HG02623 (cell line): Measurements from ENCODE around the gene PBXIP1.
"Not testable (repeated sequence)": the region's sequence is repeated elsewhere in the genome, so short reads cannot be mapped to it uniquely, and the experiment has no call there.

Experiments
- ATAC-seq: cut with Tn5 transposase; IDR thresholded peaks from one replicate; pipeline ENCODE4 v1.9.1; 2021; ENCODE audit warnings: moderate library complexity; ENCODE audit not compliant: unreplicated experiment

PBXIP1 gene

DNA sequence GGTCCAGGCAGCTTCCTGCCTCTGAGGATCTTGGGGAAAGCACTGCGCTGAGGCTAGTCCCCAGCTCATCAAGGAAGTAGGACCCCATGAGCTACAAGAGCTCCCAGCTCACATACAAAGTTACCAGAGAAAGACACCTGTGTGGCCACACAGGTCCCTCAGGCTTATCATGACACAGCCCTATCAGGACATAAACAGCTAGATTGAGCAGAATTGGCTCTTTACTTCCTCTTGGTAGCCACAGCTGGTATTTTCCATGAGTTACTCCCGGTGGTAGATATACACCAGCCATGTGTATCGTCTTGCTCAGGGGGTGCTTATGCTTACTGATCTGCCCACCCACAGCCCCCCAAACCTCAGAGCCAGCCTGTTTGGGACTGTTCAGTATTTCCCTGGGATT is 38.7 kb upstream of the PBXIP1 start:
- ATAC-seq = no peak

GRCh38 chr1:154994269-154994587 is 38.3 kb upstream of the PBXIP1 start:
- no peak for ATAC-seq

- no peak for ATAC-seq
Measured at GRCh38 chr1:154993572-154994268, 37.8 kb upstream of the PBXIP1 start, which contains the start of gene LENEP. TSS of gene LENEP (plus strand) at chr1:154993586. CDS start at chr1:154993608, 22 bp downstream.

GRCh38 chr1:154992721-154993571 is 37.0 kb upstream of the PBXIP1 start:
- no peak for ATAC-seq

DNA sequence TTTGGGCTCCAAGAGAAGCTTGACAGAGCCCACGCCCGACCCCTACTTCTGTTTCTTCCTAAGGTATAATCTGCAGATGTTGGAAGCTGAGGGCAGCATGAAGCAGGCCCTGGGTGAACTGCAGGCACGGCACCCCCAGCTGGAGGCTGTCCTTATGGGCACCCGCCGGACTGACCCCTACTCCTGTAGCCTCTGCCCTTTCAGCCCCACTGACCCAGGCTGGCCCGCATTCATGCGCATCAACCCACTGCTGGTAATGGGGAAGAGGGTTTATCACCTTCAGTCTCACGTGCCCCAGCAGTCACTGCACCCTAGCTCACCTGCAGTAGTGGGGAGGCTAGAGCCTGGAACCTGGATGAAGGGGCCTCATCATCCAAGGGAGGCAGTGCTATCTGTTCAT is 34.4 kb upstream of the PBXIP1 start:
- ATAC-seq = no peak

- no peak for ATAC-seq
Measured at GRCh38 chr1:154989195-154989860, 33.4 kb upstream of the PBXIP1 start.

GRCh38 chr1:154988058-154988954 is 32.4 kb upstream of the PBXIP1 start:
- no peak for ATAC-seq

DNA sequence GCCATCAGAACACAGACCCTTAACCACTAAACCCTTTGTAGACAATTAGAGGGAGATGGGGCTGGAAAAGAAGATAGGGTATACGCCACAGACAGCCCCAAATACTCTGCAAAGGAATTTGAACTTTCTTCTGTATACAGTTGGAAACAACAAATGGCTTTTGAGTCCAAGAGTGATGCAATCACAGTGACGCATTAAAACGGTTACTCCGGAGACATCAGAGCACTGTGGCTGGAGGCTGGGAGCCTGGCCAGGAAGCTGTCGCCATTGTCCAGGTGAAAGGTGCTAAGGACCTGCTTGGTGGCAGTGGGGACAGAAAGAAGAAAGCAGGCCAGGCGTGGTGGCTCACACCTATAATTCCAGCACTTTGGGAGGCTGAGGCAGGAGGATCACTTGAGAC is 31.4 kb upstream of the PBXIP1 start:
- ATAC-seq = no peak

DNA sequence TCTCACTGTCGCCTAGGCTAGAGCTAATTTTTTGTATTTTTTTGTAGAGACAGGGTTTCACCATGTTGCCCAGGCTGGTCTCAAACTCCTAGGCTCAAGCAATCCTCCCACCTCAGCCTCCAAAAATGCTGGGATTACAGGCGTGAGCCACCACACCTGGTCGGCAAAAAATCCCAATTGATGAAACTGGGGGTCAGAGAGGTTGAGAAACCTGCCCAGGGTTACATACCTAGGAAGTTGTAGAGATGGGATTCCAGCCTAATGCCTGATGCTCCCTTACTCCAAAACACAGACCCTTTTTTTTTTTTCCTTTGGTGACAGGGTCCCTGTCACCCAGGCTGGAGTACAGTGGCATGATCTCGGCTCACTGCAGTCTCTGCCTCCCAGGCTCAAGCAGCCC is 30.8 kb upstream of the PBXIP1 start:
- ATAC-seq = not testable (repeated sequence)

DNA sequence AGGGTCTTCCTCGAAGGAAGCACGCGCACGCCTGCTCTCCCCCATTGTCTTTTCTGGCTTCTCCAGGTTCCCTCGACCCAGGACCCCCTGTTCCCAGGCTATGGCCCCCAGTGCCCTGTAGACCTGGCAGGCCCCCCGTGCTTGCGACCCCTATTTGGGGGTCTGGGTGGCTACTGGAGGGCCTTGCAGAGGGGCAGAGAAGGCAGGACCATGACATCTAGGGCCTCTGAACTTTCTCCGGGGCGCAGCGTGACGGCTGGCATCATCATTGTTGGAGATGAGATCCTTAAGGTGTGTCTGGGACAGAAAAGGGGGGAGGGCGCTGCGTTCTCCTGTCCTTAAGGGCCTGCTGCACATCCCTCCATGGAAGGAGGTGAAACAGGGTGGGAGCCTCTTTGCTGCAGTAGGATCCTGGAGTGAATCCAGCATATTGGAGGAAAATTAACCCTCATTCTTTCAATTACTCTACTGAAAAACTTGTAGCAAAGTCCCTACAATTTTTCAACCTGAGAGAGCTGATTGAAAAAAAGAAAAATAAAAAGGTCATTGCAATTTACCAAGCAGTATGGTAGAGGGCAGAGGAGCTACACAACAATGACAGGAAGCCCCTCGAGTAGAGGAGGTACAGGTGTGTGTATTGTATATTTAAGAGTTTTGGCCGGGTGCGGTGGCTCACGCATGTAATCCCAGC is 28.0 kb upstream of the PBXIP1 start:
- ATAC-seq = no peak

DNA sequence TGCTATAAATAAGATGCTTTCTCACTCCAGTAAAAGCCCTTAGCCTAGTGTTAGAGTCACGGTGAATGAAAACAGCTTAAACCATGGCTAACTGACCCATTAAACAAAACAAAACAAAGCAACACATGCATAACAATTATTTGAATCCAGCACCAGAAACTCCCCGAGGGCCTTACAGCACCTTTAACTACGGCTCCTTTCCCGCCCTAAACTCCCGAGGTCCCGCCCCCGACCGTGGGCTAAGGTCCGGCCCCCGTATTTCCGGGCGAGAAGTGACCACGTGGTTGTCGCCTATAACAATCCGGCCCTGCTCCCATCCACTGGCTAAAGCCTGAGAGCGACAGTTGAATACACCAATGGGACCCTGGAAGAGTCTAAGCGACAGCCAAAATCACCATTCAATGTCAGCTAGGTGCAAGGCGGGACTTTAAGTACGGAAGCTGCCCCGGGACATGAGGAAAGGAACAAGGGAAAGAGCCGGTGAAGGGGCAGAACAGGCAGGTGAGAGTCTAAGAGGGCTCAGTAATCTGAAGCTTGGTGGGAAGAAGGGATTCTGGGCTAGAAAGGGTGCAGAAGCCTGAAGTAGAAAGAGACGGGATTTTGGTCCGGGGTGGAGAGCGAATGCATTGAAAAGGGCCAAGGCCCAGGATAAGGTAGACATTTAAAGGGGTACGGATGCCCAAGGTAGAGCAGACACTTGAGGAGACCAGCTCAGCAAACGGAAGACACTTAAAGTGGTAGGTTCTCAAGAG is 27.2 kb upstream of the PBXIP1 start, which contains the start of gene FLAD1:
FLAD1 (plus strand) TSS at position 448 of the 752 bp plus-strand sequence. CDS start 351 bp downstream, outside the sequence.
- ATAC-seq = peak; percentile 98

GRCh38 chr1:154982341-154982740 is 26.4 kb upstream of the PBXIP1 start:
- ATAC-seq = no peak

- no peak for ATAC-seq
Measured at GRCh38 chr1:154978360-154978759, 22.5 kb upstream of the PBXIP1 start.

DNA sequence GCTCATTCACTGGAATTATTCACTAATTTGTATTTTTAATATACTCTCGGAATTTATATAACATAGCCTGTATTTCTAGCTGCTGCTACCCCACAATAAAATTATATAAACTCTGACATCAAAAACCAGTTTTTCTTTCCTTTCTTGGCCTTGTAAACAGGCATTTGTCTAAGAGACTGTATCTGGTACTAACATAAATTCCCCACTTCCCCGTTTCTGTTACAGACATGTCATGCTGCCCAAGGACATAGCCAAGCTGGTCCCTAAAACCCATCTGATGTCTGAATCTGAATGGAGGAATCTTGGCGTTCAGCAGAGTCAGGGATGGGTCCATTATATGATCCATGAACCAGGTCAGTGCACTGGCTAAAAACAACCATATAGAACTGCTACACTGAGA is 21.9 kb upstream of the PBXIP1 start:
- ATAC-seq = not testable (repeated sequence)

DNA sequence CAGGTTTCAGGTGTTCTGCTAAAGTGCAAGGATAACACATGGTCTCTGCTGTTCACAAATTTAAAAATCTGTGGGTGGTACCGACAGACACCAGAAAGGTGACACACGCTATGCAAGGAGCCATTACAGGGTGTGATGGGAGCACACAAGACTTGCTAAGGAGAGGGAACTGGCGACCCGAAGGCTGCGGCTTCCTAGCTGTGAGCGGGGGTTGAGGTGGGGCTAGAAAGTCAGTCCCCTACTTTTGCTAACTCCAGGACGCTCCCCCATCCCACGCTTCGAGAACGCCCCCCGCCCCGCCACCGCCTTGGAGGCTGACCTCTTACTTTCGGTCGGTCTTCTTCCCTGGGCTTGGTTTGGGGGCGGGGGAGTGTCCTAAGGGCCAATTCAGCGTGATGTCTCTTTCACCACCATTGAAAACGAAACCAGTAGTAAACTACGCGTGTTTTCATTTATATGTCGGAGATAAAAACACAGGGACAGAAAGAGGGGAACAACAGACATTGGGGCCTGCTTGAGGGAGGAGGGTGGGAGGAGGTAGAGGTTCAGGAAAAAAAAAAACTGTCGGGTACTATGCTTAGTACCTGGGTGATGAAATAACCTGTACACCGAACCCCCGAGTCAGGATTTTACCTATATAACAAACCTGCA is 19.6 kb upstream of the PBXIP1 start:
- ATAC-seq = no peak

GRCh38 chr1:154974808-154975408 is 19.0 kb upstream of the PBXIP1 start:
- ATAC-seq = peak; percentile 34

DNA sequence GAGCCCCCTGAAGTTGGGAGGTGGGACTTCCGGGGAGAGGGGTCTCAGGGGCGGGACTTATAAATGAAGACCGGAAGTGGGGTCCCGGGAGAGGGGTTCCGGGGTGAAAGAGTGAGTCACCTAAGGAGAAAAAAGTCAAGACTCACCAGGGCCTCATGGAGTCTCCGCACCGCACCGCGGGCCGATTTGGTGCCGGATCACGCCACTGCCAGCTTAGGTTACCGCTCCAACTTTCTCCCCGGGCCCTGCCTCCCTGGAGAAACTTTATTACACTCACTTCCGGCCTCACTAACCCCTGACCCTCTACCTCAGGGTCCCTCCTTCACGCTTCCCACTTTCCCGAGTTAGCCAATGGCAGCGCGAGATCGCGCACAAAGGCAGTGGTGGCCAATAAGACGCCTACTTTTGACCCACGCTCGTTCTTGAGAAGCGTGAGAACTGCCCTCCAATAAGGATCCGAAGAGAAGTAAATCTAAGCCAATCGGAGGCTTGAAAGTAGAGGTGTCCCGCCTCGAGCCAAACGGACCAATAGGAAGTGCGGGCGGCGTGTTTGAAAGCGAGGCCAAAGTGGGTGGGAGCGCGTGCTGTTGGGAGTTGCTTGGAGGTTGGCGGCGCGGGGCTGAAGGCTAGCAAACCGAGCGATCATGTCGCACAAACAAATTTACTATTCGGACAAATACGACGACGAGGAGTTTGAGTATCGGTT is 18.4 kb upstream of the PBXIP1 start, which contains the start of gene CKS1B:
CKS1B (plus strand) TSS at position 580 of the 706 bp plus-strand sequence; CDS start at position 645, 65 bp downstream.
- ATAC-seq = peak; percentile 77
